ENCODE measurements around the gene ROBO1.
"Not testable (repeated sequence)": the region's sequence is repeated elsewhere in the genome, so short reads cannot be mapped to it uniquely, and the experiment has no call there.

The ROBO1 gene

GRCh38 chr3:79366414-79366813 lies 401.4 kb downstream of the ROBO1 start:
- no peak for DNase-seq

- DNase-seq, result no peak
These were observed 403.0 kb downstream of the ROBO1 start for GRCh38 chr3:79364784-79365183.

GRCh38 chr3:79362571-79363270 lies 405.1 kb downstream of the ROBO1 start:
- DNase-seq, result no peak

- no peak for DNase-seq
These were observed 405.9 kb downstream of the ROBO1 start for GRCh38 chr3:79361748-79362378.

- no peak for DNase-seq
These were observed 409.5 kb downstream of the ROBO1 start for GRCh38 chr3:79358327-79358726.

- no peak for DNase-seq
These were observed 413.6 kb downstream of the ROBO1 start for GRCh38 chr3:79354179-79354688.

- no peak for DNase-seq
These were observed 416.1 kb downstream of the ROBO1 start for GRCh38 chr3:79351699-79352098.

- no peak for DNase-seq
These were observed 422.6 kb downstream of the ROBO1 start for GRCh38 chr3:79344876-79345871.

GRCh38 chr3:79341961-79342360 lies 425.8 kb downstream of the ROBO1 start:
- no peak for DNase-seq

GRCh38 chr3:79339846-79340245 lies 428.0 kb downstream of the ROBO1 start:
- DNase-seq, result no peak

- no peak for DNase-seq
These were observed 430.0 kb downstream of the ROBO1 start for GRCh38 chr3:79337798-79338197.

- no peak for DNase-seq
These were observed 438.6 kb downstream of the ROBO1 start for GRCh38 chr3:79329154-79329553.

GRCh38 chr3:79326642-79327041 lies 441.2 kb downstream of the ROBO1 start:
- DNase-seq, result no peak

GRCh38 chr3:79325833-79326383 lies 441.9 kb downstream of the ROBO1 start:
- DNase-seq, result not testable (repeated sequence)

- no peak for DNase-seq
These were observed 450.0 kb downstream of the ROBO1 start for GRCh38 chr3:79317551-79318518.

- DNase-seq, result no peak
These were observed 452.8 kb downstream of the ROBO1 start for GRCh38 chr3:79314962-79315361.

- no peak for DNase-seq
These were observed 453.3 kb downstream of the ROBO1 start for GRCh38 chr3:79314544-79314943.

GRCh38 chr3:79310016-79310415 lies 457.8 kb downstream of the ROBO1 start:
- no peak for DNase-seq

GRCh38 chr3:79306934-79307570 lies 460.7 kb downstream of the ROBO1 start:
- DNase-seq, result no peak

GRCh38 chr3:79299949-79300635 lies 467.7 kb downstream of the ROBO1 start:
- not testable (repeated sequence) for DNase-seq

All from NCI-H2029 (cell line).